Fibroblast of lung (primary cell): ENCODE results near the gene ZNF385D. TPM values are rescaled to one million over a fixed set of nuclear protein-coding genes. Genes with fewer than 3 reads are reported as not detected.

ENCODE experiments used
- DNase-seq, 2 donors: peaks; one replicate each; pipeline versions ENCODE4 v3.0.0 to v3.0.0-alpha.2; 2010; ENCODE audit warnings: low read depth in 2 of 2
- H2AFZ ChIP-seq: 2 replicates; pipeline ENCODE4 v1.5.1; 2012; ENCODE audit warnings: low read length, control low read depth, inconsistent platforms
- H3K27ac ChIP-seq: 2 replicates; pipeline ENCODE4 v1.5.1; 2011; ENCODE audit warnings: low read length, control low read depth; ENCODE audit not compliant: insufficient read depth
- H3K27me3 ChIP-seq: 2 replicates; pipeline ENCODE4 v1.5.1; 2011; ENCODE audit warnings: mild to moderate bottlenecking, low read length; ENCODE audit not compliant: control insufficient read depth, insufficient read depth
- H3K36me3 ChIP-seq: 2 replicates; pipeline ENCODE4 v1.5.1; 2011; ENCODE audit warnings: low read length; ENCODE audit not compliant: control insufficient read depth, insufficient read depth
- H3K4me1 ChIP-seq: 2 replicates; pipeline ENCODE4 v1.5.1; 2011; ENCODE audit warnings: low read length; ENCODE audit not compliant: control insufficient read depth, insufficient read depth; ENCODE audit errors: extremely low read depth
- H3K4me2 ChIP-seq: 2 replicates; pipeline ENCODE4 v1.5.1; 2011; ENCODE audit warnings: low read length, control low read depth; ENCODE audit not compliant: insufficient read depth; ENCODE audit errors: extremely low read depth
- H3K4me3 ChIP-seq, 4 experiments: fragments of 200-600 bp in 1 of 4; sonication (generic) in 1 of 4; replicated peaks in 1 of 4; 2 replicates each; pipeline ENCODE4 v1.5.1; 2011 to 2016; ENCODE audit warnings: low read length in 4 of 4, low read depth in 3 of 4, mild to moderate bottlenecking in 3 of 4, control low read depth in 2 of 4, inconsistent platforms in 1 of 4, mixed read lengths in 1 of 4; ENCODE audit not compliant: insufficient read depth in 1 of 4; ENCODE audit errors: control extremely low read depth in 1 of 4
- H3K79me2 ChIP-seq: 2 replicates; pipeline ENCODE4 v1.5.1; 2012; ENCODE audit warnings: mild to moderate bottlenecking, low read length, inconsistent platforms; ENCODE audit not compliant: control insufficient read depth, insufficient read depth
- H3K9ac ChIP-seq: 2 replicates; pipeline ENCODE4 v1.5.1; 2011; ENCODE audit warnings: mild to moderate bottlenecking, low read length, control low read depth; ENCODE audit not compliant: insufficient read depth
- H3K9me3 ChIP-seq: 2 replicates; pipeline ENCODE4 v1.5.1; 2012; ENCODE audit warnings: low read depth, low read length; ENCODE audit not compliant: control insufficient read depth, insufficient read depth
- H4K20me1 ChIP-seq: 2 replicates; pipeline ENCODE4 v1.5.1; 2011; ENCODE audit warnings: low read length; ENCODE audit not compliant: control insufficient read depth, insufficient read depth; ENCODE audit errors: extremely low read depth
- EZH2 ChIP-seq: IDR thresholded peaks from 2 replicates; pipeline ENCODE4 v1.5.1; 2012; ENCODE audit warnings: low read length, control low read depth, mild to moderate bottlenecking; ENCODE audit errors: missing control alignments
- polyA plus RNA-seq, 2 donors: library from polyadenylated mRNA; depleted of rRNA in 1 of 2; stranded (reverse) in 1 of 2; unstranded in 1 of 2; fragments of >200 nt; gene quantifications; 2 replicates each; pipeline ENCODE4 v1.2.1, GENCODE V29; 2011 to 2012; ENCODE audit warnings: missing spikeins in 1 of 2
- total RNA-seq: library from RNA; depleted of rRNA; stranded (reverse); fragments of >200 nt; gene quantifications from 2 replicates; pipeline ENCODE4 v1.2.1, GENCODE V29; 2014
- TF ChIP-seq, protein P1 (sequence below), 2 donors: IDR thresholded peaks in 1 of 2; conservative IDR thresholded peaks in 1 of 2; 1 replicate in 1 of 2; 2 replicates in 1 of 2; pipeline ENCODE4 v1.5.1; 2011 to 2012; ENCODE audit warnings: low read length in 2 of 2, control low read depth in 1 of 2, inconsistent platforms in 1 of 2, low read depth in 1 of 2, mild to moderate bottlenecking in 1 of 2

ZNF385D gene
- total and polyA plus RNA-seq, 2 donors (not counting 1 experiment from before 2014, with no cell fraction given), result 0.83 to 1.9 TPM

DNA sequence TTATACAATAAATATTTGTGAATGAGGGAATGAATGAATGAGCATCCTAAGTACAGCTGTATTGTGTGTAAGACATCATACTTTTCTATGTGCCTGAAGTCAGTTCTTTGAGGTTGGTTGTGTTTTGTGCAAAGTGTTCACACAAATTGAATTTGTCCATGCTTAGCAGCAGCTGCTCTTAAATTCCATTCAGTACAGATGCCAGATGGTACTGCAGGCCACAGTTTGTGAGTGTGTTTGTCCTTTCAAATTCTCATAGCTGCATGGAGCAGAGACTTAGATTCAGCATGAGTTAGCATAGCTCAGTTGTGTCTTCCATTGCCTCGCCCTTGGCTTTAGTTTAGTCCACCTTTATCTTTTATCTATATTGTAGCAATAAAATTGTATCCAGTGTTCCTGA lies 3.8 kb upstream of the ZNF385D start:
- H3K9ac ChIP-seq, result no peak overlapping the region
- H3K4me3 ChIP-seq, result no peak overlapping the region
- H3K4me2 ChIP-seq, result no peak overlapping the region
- H3K9me3 ChIP-seq, result no peaks in the 10 kb centered on the region
- no peak overlapping the region for H3K27ac ChIP-seq
- TF ChIP-seq, protein P1, sequence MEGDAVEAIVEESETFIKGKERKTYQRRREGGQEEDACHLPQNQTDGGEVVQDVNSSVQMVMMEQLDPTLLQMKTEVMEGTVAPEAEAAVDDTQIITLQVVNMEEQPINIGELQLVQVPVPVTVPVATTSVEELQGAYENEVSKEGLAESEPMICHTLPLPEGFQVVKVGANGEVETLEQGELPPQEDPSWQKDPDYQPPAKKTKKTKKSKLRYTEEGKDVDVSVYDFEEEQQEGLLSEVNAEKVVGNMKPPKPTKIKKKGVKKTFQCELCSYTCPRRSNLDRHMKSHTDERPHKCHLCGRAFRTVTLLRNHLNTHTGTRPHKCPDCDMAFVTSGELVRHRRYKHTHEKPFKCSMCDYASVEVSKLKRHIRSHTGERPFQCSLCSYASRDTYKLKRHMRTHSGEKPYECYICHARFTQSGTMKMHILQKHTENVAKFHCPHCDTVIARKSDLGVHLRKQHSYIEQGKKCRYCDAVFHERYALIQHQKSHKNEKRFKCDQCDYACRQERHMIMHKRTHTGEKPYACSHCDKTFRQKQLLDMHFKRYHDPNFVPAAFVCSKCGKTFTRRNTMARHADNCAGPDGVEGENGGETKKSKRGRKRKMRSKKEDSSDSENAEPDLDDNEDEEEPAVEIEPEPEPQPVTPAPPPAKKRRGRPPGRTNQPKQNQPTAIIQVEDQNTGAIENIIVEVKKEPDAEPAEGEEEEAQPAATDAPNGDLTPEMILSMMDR (conservative IDR thresholded peaks at IDR 0.05 in 1 of 2, IDR thresholded peaks at IDR 0.05 in 1 of 2; ENCODE audit: low read depth in 1 of 2, low read length in 2 of 2), result no peak
- TF ChIP-seq EZH2, result no peak
- H3K27me3 ChIP-seq, result no peaks in the 10 kb centered on the region
- no peak for DNase-seq
- H3K36me3 ChIP-seq, result no peaks in the 10 kb centered on the region
- H3K79me2 ChIP-seq, result no peaks in the 10 kb centered on the region
- H2AFZ ChIP-seq, result no peak overlapping the region
- H4K20me1 ChIP-seq, result no peaks in the 10 kb centered on the region
- no peaks in the 10 kb centered on the region for H3K4me1 ChIP-seq

- Histone ChIP-seq H2AFZ (no peak overlapping the region), H4K20me1 (no peaks in the 10 kb centered on the region), H3K9ac (no peak overlapping the region), H3K27me3 (no peaks in the 10 kb centered on the region), H3K79me2 (peaks cover 2% of the 10 kb centered on the region), H3K27ac (no peak overlapping the region), H3K4me2 (no peak overlapping the region), H3K4me3 (no peak overlapping the region), H3K9me3 (no peaks in the 10 kb centered on the region), H3K36me3 (no peaks in the 10 kb centered on the region), H3K4me1 (no peaks in the 10 kb centered on the region)
- TF ChIP-seq, protein P1 (conservative IDR thresholded peaks at IDR 0.05 in 1 of 2, IDR thresholded peaks at IDR 0.05 in 1 of 2; ENCODE audit: low read depth in 1 of 2, low read length in 2 of 2), result peak; percentile 69 to 75
- no peak for TF ChIP-seq EZH2
- DNase-seq, result peak; percentile 68 to 84
Observed at GRCh38 chr3:21752749-21753347, 1.8 kb upstream of the ZNF385D start.

DNA sequence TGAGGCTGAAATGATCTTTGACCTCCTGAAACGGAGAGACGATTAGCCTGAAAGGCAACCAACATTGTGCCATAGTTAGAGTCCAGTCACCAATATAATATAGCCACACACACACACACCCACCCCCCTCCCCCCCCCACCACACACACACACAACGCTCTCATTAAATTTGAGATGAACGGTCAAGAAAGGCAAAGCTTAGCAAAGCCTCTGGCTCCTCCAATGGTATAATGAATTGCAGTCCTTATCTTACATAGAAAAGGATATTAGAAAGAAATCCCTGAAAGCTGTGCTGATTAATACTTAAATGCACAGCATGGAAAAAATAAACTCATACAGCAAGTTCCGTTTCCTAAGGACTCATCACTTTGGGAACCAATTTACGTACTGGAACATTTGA lies 876 bp upstream of the ZNF385D start:
- no peaks in the 10 kb centered on the region for H3K9me3 ChIP-seq
- H3K4me3 ChIP-seq, result no peak overlapping the region
- peaks cover 2% of the 10 kb centered on the region for H3K79me2 ChIP-seq
- no peaks in the 10 kb centered on the region for H4K20me1 ChIP-seq
- DNase-seq, result peak in 1 of 2 donors; percentile 40
- no peaks in the 10 kb centered on the region for H3K27me3 ChIP-seq
- H3K4me1 ChIP-seq, result no peaks in the 10 kb centered on the region
- no peak overlapping the region for H3K27ac ChIP-seq
- no peaks in the 10 kb centered on the region for H3K36me3 ChIP-seq
- TF ChIP-seq, protein P1 (conservative IDR thresholded peaks at IDR 0.05 in 1 of 2, IDR thresholded peaks at IDR 0.05 in 1 of 2; ENCODE audit: low read depth in 1 of 2, low read length in 2 of 2), result no peak
- TF ChIP-seq EZH2, result no peak
- peak overlapping the region; percentile 89 for H3K4me2 ChIP-seq
- H2AFZ ChIP-seq, result no peak overlapping the region
- H3K9ac ChIP-seq, result no peak overlapping the region
